Esophagus muscularis mucosa (tissue), 4 donors: ENCODE data around the gene NPIPB6.
"Not testable (repeated sequence)": the region's sequence is repeated elsewhere in the genome, so short reads cannot be mapped to it uniquely, and the experiment has no call there.

Experiments
- EP300 ChIP-seq: sonication (generic); formaldehyde crosslinking; IDR thresholded peaks from one replicate; pipeline ENCODE4 v1.6.1; 2017; ENCODE audit warnings: antibody characterized with exemption
- POLR2A ChIP-seq: fragments of 450-650 bp; IDR thresholded peaks from one replicate; pipeline ENCODE4 v1.6.1; 2017; ENCODE audit warnings: antibody characterized with exemption, moderate library complexity, mild to moderate bottlenecking, low read depth
- TF ChIP-seq, protein P1 (sequence below), 3 experiments: fragments of 200-600 bp in 2 of 3; fragments of 450-650 bp in 1 of 3; sonication (generic) in 2 of 3; IDR thresholded peaks; one replicate each; pipeline ENCODE4 v1.5.1; 2017 to 2019; ENCODE audit warnings: antibody characterized with exemption in 3 of 3, mild to moderate bottlenecking in 2 of 3, moderate library complexity in 1 of 3

GRCh38 chr16:28338230-28338629, 25.1 kb downstream of the NPIPB6 start:
- TF ChIP-seq, protein P1, sequence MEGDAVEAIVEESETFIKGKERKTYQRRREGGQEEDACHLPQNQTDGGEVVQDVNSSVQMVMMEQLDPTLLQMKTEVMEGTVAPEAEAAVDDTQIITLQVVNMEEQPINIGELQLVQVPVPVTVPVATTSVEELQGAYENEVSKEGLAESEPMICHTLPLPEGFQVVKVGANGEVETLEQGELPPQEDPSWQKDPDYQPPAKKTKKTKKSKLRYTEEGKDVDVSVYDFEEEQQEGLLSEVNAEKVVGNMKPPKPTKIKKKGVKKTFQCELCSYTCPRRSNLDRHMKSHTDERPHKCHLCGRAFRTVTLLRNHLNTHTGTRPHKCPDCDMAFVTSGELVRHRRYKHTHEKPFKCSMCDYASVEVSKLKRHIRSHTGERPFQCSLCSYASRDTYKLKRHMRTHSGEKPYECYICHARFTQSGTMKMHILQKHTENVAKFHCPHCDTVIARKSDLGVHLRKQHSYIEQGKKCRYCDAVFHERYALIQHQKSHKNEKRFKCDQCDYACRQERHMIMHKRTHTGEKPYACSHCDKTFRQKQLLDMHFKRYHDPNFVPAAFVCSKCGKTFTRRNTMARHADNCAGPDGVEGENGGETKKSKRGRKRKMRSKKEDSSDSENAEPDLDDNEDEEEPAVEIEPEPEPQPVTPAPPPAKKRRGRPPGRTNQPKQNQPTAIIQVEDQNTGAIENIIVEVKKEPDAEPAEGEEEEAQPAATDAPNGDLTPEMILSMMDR (IDR thresholded peaks at IDR 0.05) = not testable (repeated sequence)
- not testable (repeated sequence) for TF ChIP-seq EP300, POLR2A
